Activated CD8-positive, alpha-beta memory T cell treated with anti-CD3 and anti-CD28 coated beads, Interleukin-2, amount 50 U/mL, for 1 hour (primary cell): Measurements from ENCODE around the gene CKLF.
"Not testable (repeated sequence)": the region's sequence is repeated elsewhere in the genome, so short reads cannot be mapped to it uniquely, and the experiment has no call there.

Experiments
- DNase-seq: peaks from one replicate; pipeline ENCODE4 v3.0.0-alpha.2; 2020; ENCODE audit errors: extremely low read depth

CKLF gene

GRCh38 chr16:66596986-66597848 is 44.8 kb downstream of the CKLF start:
- DNase-seq: no peak

- no peak for DNase-seq
Observed at GRCh38 chr16:66598111-66598510, 45.7 kb downstream of the CKLF start.

- no peak for DNase-seq
Observed at GRCh38 chr16:66599726-66600125, 47.4 kb downstream of the CKLF start.

- DNase-seq: no peak
Observed at GRCh38 chr16:66600477-66600876, 48.1 kb downstream of the CKLF start.

GRCh38 chr16:66601471-66601870 is 49.1 kb downstream of the CKLF start:
- DNase-seq: no peak

GRCh38 chr16:66603537-66604375 is 51.4 kb downstream of the CKLF start:
- no peak for DNase-seq

GRCh38 chr16:66604376-66605176 is 52.2 kb downstream of the CKLF start, which contains the start of gene CMTM3:
CMTM3 (plus strand) TSS chr16:66604704; CDS start chr16:66604806, 102 bp downstream.
- no peak for DNase-seq

- no peak for DNase-seq
Observed at GRCh38 chr16:66605177-66605978, 53.0 kb downstream of the CKLF start.

- DNase-seq: no peak
Observed at GRCh38 chr16:66605979-66606751, 53.8 kb downstream of the CKLF start.

GRCh38 chr16:66608241-66609138 is 56.1 kb downstream of the CKLF start:
- DNase-seq: peak; percentile 40

- DNase-seq: no peak
Observed at GRCh38 chr16:66609139-66609510, 56.7 kb downstream of the CKLF start.

GRCh38 chr16:66610111-66610820 is 57.9 kb downstream of the CKLF start:
- DNase-seq: no peak

GRCh38 chr16:66611911-66612310 is 59.5 kb downstream of the CKLF start:
- not testable (repeated sequence) for DNase-seq

- DNase-seq: no peak
Observed at GRCh38 chr16:66612422-66612821, 60.0 kb downstream of the CKLF start.

- DNase-seq: no peak
Observed at GRCh38 chr16:66614161-66614802, 61.9 kb downstream of the CKLF start.
